HG03280 (cell line): ENCODE results near the gene MLYCD.

ENCODE experiments used
- ATAC-seq: cut with Tn5 transposase; IDR thresholded peaks from one replicate; pipeline ENCODE4 v1.9.1; 2021; ENCODE audit warnings: mild to moderate bottlenecking, moderate library complexity; ENCODE audit not compliant: unreplicated experiment

Gene MLYCD

DNA sequence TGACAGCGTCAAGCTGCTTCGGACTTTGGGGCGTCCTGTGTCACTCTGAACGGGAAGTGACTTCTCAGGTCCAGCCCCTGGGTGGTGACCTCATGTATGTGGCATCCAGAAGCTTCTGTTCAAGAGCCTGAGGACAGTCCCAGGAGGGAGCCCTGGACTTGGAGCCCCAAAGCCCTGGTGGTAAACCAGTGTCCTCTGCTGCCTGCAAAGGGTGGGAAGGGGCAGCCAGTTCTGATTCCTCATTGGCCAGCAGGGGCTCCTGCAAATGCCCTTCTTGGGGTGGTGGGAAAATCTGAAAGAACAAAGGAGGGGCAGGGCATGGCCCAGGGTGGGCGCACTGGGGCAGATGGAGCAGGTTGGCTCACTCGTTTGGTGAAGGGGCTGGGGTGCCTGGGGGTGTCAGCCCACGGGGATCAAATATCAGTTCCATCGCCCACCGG, 55.7 kb downstream of the MLYCD start:
- no peak for ATAC-seq

- ATAC-seq, result no peak
These were observed 56.6 kb downstream of the MLYCD start for GRCh38 chr16:83955218-83956130.

DNA sequence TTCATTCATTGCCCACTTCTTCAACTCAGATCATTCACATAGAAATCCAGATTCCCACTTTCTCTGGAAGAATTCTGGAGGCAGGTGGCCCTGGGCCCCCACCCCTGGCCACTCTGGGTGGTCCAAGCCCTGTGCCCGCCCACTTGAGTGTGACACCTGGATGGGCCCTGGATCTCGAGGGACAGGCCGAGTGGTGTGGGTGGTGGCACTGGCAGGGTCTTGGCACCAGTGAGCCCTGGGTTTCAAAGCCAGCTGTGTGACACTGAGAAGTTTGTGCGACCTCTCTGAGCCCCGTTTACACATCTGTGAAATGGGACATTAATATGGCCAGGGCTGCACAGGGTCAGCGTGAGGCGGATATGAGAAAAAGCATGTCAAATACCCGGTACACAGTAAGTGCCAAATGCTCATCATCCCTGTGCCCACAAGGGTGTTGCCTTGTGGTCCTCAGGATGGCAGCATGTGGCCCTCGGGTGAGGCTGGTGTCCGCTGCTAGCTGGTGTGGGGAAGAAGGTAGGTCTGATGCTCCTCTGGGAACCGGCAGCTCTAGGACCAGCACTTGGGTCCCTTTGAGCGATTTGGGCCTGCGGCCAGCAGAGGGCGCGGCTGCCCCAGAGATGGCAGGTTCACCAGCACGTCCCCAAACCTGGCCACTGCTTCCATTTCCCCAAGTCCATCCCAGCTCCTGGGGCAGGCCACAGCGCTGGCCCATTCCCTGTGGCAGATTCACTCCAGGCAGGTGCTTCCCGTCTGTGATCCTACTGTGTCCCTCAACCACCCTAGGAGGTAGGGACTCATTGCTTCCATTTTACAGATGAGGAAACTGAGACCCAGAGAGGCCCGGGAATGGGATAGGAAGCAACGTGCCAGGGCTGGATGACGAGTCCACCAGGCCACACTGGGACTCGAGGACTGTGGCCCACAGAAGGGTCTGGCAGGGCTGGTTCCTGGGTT, 57.7 kb downstream of the MLYCD start:
- no peak for ATAC-seq

- ATAC-seq, result no peak
These were observed 58.5 kb downstream of the MLYCD start for GRCh38 chr16:83957296-83957855.

GRCh38 chr16:83958137-83958845, 59.4 kb downstream of the MLYCD start:
- ATAC-seq, result no peak

- ATAC-seq, result no peak
These were observed 60.1 kb downstream of the MLYCD start for GRCh38 chr16:83958846-83959565.

DNA sequence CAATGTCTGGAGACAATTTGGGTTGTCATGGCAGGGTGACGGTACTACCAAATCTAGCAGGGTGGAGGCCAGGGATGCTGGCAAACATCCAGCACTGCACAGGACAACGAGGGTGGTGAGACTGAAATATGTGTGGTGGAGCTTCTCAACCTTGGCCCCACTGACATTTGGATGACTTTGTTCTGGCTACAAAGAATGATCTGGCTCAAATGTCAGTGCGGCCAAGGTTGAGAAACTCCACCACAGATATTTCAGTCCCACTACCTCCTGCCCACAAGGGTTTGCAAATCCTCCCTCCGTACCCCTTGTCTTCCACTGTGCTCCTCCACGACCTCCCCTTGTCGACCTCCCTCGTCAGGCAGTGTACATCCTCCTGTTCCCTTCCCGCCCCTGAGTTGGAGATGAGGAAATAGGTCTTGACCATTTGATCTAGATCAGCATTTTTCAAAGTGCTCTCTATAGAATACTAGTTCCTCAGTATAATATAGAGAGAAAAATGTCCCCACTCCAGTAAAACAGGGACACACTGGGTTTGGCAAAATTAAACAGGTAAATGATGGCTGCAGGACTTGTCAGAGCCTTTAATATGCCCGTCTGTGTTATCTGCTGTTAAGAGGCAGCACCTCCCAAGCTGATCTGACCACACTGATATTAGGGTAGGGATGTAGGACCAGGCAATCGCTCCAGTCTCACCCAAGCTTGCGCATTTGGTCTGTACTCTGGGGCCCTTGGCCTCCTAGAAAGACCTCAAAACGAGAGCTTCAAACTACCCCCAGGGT, 60.9 kb downstream of the MLYCD start:
- ATAC-seq, result no peak

GRCh38 chr16:83960521-83961249, 61.8 kb downstream of the MLYCD start:
- no peak for ATAC-seq

- ATAC-seq, result no peak
These were observed 62.7 kb downstream of the MLYCD start for GRCh38 chr16:83961591-83961990.

DNA sequence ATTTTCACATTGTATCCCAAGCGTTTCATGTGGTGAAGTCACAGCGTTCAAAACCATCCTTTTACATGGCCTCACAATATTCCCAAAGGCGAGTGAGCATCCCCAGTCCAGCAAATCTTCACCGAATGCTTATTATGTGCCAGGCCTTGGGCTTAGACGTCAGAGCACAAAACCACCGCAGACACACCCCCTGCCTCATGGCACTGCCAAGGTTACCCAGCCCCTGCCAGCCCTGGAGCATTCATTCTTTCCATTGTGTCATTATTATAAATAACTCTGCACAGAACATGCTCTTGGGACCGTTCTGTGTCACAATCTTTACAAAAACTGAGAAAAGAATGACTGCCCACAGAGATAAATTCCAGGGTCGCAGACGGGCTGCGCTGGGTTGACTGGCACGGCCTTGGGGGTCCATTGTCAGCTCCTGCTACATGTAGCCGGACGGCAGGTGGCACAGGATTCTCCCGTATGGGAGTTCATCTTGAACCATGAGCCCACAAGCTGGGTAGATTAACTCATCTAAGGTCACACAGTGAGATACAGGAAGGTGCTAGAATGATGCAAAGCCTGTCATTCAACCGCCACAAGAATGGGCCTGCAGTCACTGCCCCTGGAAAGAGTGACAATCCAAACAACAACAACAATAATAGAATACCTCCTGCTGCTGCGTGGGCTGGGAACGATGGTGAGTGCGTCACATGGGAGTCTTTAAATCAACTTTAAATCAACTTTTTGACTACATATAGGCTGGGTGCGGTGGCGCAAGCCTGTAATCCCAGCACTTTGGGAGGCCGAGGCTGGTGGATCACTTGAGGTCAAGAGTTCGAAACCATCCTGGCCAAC, 64.6 kb downstream of the MLYCD start:
- no peak for ATAC-seq

DNA sequence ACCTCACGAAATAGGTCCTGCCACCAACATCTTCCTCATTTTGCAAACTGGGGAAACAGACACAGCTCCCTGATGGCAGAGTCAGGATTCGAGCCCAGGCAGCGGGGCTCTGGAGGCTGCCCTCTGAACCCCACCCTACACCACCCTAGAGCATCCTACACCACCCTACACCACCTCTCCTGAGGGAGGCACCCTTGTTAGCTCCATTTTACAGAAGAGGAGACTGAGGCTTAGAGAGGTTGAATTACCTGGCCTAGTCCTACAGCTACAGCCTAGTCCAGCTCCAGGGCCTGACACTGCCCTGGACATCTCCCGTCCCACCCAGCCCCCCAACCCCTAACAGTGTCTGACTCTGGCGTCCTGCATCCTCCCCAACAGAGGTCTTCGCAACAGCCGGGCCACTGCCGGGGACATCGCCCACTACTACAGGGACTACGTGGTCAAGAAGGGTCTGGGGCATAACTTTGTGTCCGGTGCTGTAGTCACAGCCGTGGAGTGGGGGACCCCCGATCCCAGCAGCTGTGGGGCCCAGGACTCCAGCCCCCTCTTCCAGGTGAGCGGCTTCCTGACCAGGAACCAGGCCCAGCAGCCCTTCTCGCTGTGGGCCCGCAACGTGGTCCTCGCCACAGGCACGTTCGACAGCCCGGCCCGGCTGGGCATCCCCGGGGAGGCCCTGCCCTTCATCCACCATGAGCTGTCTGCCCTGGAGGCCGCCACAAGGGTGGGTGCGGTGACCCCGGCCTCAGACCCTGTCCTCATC, 65.9 kb downstream of the MLYCD start:
- ATAC-seq, result no peak

DNA sequence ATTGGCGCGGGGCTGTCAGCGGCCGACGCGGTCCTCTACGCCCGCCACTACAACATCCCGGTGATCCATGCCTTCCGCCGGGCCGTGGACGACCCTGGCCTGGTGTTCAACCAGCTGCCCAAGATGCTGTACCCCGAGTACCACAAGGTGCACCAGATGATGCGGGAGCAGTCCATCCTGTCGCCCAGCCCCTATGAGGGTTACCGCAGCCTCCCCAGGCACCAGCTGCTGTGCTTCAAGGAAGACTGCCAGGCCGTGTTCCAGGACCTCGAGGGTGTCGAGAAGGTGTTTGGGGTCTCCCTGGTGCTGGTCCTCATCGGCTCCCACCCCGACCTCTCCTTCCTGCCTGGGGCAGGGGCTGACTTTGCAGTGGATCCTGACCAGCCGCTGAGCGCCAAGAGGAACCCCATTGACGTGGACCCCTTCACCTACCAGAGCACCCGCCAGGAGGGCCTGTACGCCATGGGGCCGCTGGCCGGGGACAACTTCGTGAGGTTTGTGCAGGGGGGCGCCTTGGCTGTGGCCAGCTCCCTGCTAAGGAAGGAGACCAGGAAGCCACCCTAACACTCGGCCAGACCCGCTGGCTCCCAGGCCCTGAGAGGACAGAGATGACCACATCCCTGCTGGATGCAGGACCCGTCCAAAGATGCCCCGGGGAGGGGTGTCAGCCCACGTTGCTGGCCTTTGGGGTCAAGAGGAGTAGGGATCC, 66.7 kb downstream of the MLYCD start:
- no peak for ATAC-seq

GRCh38 chr16:83966153-83966696, 67.3 kb downstream of the MLYCD start:
- no peak for ATAC-seq

- no peak for ATAC-seq
These were observed 68.2 kb downstream of the MLYCD start for GRCh38 chr16:83967091-83967490.

DNA sequence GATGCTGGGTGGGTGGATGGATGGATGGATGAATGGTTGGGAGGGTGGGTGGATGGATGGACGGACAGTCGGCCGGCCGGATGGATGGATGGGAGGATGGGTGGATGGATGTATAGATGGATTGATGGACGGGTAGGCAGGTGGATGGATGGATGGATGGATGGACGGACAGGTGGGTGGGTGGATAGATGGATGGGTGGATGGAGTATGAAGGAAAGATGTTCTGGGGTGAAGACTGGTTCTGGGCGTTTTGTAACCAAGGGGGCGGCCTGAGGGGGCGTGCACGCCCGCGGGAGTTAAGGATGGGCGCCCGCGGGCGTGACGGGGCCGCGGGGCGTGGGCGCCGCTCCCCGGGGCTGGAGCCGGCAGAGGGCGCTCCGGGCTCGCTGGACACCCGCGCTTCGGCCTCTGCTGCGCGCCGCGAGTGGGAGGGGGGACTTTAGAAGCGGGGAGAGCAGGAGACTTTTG, 69.0 kb downstream of the MLYCD start, which contains the start of gene NECAB2:
Gene NECAB2, plus strand, starts transcription at position 407 of the 468 bp plus-strand sequence. CDS start 405 bp downstream, outside the sequence.
- no peak for ATAC-seq
